Measurements from ENCODE around the gene SYVN1.
A peak's percentile ranks its signal among the peaks of the same experiment; 100 is the strongest.
"Not testable (repeated sequence)": the region's sequence is repeated elsewhere in the genome, so short reads cannot be mapped to it uniquely, and the experiment has no call there.

Gene SYVN1

DNA sequence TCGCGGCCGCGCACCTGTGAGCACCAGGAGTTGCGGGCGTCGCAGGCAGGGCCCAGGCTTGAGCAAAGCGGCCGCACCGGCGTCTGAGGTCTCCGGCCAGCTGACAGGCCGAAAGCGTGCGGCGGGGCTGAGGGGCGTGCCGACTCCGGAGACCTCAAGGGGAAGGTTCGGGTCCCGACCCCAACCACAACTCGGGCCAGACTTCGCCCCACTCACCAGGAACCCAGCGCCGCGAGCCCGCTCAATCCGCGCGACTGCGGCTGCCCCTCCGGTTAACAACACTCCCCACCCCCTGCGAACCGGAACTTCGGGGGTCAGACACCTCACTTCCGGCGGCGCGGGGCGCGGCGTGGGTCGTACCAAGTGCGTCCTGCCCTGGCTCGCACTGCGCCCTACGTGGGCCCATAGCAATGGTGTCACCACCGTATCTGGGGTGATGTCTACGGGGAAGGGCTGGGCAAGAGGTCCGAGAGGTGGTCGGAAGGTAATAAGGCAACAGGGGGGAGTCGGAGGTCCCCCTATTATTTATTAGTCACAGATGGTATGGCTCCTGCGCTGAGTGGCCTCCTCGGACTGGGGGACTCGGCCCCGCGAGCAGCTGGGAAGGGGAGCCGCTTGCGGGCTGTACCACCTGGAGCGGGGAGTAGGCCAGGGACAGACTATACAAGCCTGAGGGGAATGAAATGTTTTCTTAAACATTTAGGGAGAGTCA lies at the start of gene SYVN1:
Gene SYVN1 (minus strand): TSS at position 280 of the 712 bp plus-strand sequence. CDS start 918 bp downstream, outside the sequence.
- peak; percentile 88 to 91 for DNase-seq (ENCODE audit: low read depth in 2 of 2)
- TF ChIP-seq, protein P1, sequence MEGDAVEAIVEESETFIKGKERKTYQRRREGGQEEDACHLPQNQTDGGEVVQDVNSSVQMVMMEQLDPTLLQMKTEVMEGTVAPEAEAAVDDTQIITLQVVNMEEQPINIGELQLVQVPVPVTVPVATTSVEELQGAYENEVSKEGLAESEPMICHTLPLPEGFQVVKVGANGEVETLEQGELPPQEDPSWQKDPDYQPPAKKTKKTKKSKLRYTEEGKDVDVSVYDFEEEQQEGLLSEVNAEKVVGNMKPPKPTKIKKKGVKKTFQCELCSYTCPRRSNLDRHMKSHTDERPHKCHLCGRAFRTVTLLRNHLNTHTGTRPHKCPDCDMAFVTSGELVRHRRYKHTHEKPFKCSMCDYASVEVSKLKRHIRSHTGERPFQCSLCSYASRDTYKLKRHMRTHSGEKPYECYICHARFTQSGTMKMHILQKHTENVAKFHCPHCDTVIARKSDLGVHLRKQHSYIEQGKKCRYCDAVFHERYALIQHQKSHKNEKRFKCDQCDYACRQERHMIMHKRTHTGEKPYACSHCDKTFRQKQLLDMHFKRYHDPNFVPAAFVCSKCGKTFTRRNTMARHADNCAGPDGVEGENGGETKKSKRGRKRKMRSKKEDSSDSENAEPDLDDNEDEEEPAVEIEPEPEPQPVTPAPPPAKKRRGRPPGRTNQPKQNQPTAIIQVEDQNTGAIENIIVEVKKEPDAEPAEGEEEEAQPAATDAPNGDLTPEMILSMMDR (IDR thresholded peaks at IDR 0.05; ENCODE audit: low read depth, low read length), result no peak

DNA sequence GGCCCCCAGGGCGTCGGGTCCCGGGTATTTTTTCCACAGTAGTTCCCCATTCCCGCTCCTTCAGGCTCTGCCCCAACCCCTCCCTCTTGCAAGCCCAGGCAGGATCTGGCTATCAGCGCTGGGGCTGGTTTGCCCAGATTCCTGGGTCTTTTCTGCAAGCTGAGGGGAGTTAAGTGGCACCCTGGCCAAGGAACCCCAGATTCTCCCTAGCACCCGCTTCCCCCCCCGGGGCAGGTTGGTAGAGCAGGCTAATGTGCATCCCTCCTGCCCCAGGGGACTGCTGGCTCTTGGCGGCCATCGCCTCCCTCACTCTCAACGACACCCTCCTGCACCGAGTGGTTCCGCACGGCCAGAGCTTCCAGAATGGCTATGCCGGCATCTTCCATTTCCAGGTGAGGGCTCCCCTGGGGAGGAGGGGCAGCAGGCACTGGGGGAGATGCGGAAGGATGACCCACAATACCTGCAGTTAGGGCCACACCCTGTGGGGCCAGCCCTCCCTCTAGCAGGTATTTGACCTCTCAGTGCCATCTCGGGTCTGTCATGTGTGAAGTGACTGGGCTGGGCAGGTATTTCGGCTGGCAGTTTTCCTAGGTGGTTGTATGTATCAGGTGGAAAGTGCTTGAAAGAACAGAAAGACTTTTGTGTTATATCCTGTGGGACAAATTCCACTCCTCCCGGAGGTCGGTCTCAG lies 49.0 kb upstream of the SYVN1 start:
- peak overlapping the region; percentile 86 to 89 for H3K4me3 ChIP-seq (replicated peaks in 1 of 2; ENCODE audit: low read depth in 2 of 2, low read length in 2 of 2)
- TF ChIP-seq, protein P1 (IDR thresholded peaks at IDR 0.05; ENCODE audit: low read depth, low read length), result no peak

More for the DNA sequence above, at the start of gene SYVN1:
- H3K4me3 ChIP-seq (replicated peaks in 1 of 2; ENCODE audit: low read depth in 2 of 2, low read length in 2 of 2), result peak within 1 kb of the TSS; percentile 95 to 98

DNA sequence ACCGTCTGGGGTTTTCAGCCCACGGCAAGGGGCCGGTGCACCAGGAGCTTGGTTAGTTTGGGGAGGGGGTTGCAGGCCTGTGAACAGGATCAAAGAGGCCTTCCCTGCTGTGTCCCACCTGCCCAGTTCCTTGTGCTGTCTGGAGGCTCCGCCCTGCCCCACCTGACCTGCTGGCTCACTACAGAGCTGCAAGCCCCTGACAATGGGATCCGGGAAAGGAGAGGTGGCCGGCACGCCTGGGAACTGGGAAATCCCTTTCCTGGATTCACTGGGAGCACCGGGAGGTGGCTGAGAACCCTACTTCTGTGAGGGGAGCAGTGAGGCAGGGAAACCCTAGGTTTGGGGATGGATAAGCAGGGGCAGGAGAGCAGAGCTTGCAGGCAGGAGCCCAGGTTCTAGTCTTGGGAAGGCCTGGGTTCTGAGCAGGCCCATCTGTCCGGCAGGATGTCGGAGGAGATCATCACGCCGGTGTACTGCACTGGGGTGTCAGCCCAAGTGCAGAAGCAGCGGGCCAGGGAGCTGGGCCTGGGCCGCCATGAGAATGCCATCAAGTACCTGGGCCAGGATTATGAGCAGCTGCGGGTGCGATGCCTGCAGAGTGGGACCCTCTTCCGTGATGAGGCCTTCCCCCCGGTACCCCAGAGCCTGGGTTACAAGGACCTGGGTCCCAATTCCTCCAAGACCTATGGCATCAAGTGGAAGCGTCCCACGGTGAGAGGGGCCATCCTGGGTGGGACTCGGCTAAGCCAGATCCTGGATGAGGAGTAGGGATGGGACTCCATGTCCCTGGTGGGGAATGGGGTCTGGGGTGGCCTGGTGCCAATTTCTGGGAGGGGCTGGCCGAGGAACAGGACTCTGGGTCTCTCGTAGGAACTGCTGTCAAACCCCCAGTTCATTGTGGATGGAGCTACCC lies 48.2 kb upstream of the SYVN1 start:
- peak; percentile 24 to 27 for DNase-seq (ENCODE audit: low read depth in 2 of 2)
- TF ChIP-seq, protein P1 (IDR thresholded peaks at IDR 0.05; ENCODE audit: low read depth, low read length), result no peak
- peak overlapping the region; percentile 86 to 89 for H3K4me3 ChIP-seq (replicated peaks in 1 of 2; ENCODE audit: low read depth in 2 of 2, low read length in 2 of 2)

More for the DNA sequence above, 49.0 kb upstream of the SYVN1 start:
- DNase-seq (ENCODE audit: low read depth in 2 of 2), result no peak

DNA sequence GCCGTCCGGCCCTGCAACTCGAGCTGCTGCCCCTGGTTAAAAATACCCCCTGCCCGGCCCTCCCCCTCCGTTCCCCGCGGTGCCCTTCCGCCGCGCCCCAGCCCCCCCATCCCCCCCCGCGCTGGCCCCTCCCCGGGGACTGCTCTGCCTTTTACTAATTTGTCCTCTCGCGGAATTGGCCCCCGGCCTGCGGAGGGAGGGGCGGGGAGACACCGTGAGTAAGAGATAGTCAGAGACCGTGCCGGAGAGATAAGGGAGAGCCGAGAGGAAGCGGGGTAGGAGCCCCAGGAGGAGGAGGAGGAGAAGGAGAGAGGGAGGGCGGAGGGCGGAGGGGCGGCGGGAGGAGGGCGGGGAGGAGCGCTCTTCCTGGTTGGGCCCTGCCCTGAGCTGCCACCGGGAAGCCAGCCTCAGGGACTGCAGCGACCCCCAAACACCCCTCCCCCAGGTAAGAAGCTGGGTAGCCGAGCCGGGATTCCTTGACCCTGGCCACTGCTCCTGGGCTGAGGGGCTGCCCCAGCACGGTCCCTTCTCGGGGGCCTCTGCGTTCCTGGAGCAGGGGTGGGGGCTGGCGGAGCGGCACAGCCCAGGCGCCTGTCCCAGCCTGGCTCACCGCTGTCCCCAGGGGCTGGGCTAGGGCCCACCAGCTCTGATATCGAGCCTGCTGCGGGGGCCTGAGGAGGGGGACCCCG lies 47.4 kb upstream of the SYVN1 start, which contains the start of gene CAPN1:
Gene CAPN1 (plus strand): TSS at position 360 of the 689 bp plus-strand sequence. CDS start 774 bp downstream, outside the sequence.
- H3K4me3 ChIP-seq (replicated peaks in 1 of 2; ENCODE audit: low read depth in 2 of 2, low read length in 2 of 2), result peak within 1 kb of the TSS; percentile 86 to 89
- TF ChIP-seq, protein P1 (IDR thresholded peaks at IDR 0.05; ENCODE audit: low read depth, low read length), result no peak
- peak; percentile 89 to 94 for DNase-seq (ENCODE audit: low read depth in 2 of 2)

DNA sequence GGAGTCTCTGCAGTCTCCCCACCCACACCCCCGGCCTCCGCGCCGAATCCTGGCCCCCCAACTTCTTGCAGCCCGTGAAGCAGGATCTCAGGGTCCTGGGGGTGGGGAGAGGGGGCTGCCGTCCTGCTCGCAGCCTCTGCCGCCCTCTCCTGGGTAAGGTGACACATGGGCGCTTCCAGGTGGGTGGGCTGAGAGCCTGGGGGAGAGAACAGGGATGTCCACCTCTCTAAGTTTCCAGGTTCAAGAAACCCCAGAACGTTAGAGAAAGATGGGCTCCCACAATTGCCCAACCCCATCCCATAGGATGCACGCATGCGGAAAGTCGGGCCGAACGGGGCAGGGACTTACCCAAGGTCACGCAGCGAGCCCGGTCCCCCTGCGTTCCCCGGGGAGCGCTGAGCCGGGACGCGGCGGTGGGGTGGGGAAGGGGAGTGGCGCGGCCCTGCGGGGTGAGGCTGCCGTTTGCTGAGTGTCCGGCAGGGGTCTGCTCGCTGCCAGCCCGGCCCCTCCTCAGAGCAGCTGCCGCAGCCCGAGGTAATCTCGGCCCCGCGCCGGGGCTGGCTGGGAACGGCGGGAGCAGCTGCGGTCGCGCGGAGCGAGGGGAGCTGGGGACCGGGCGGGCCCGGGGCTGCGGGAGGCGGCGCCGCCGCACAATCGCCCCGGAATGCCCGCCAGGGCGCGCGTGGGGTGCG lies 46.7 kb upstream of the SYVN1 start:
- DNase-seq (ENCODE audit: low read depth in 2 of 2), result peak; percentile 49 to 72
- TF ChIP-seq, protein P1 (IDR thresholded peaks at IDR 0.05; ENCODE audit: low read depth, low read length), result peak; percentile 24
- peak overlapping the region; percentile 86 to 89 for H3K4me3 ChIP-seq (replicated peaks in 1 of 2; ENCODE audit: low read depth in 2 of 2, low read length in 2 of 2)

DNA sequence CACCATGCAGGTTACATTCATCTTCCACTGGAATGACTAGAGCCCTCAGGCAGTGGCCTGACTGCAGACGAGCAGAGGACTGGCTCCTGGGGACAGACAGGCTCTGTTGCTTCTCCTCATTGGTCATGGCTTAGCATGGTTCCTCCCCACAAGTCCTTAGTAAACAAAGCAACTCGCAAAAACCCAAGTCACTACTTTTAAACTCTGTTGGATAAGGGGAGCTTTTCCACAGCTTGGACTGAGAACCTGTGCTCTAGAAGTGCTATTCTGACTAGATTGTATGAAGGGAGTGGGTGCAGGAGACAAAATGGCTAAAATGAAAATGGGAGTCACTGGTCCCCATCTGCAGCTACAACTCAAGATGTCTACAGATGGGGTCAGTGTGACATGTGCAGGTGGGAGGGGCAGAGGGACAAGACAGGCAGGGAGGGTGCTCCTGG lies 40.3 kb upstream of the SYVN1 start:
- not testable (repeated sequence) for H3K4me3 ChIP-seq (replicated peaks in 1 of 2; ENCODE audit: low read depth in 2 of 2, low read length in 2 of 2); DNase-seq (ENCODE audit: low read depth in 2 of 2)
